Measurements from ENCODE around the gene ATP5MK.

DNA sequence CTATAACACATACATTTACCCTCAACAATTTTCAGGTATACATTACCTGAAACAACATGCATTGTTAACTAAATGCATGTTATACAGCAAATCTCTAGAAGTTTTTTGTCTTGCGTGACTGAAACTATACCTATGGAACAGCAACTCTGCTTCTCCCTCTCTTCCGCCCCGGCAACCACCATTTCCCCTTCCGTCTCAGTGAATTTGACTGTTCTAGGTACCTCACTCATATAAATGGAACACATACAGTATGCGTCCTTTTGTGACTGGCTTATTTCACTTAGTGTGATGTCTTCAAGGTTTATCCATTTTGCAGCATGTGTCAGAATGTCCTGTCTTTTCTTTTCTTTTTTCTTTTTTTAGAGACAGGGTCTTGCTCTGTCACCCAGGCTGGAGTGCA is 33.4 kb upstream of the ATP5MK start:
- TF ChIP-seq EZH2 (IDR thresholded peaks at IDR 0.05), result no peak
- no peak for TF ChIP-seq REST (IDR thresholded peaks at IDR 0.05; ENCODE audit: low read depth)
- TF ChIP-seq CTCF (IDR thresholded peaks at IDR 0.05 in 2 of 3, conservative IDR thresholded peaks at IDR 0.05 in 1 of 3; ENCODE audit: borderline replicate concordance in 1 of 3, insufficient read depth in 1 of 3, low read depth in 2 of 3, low read length in 2 of 3), result no peak
- no peak for TF ChIP-seq POLR2A (IDR thresholded peaks at IDR 0.05; ENCODE audit: borderline replicate concordance, extremely low read depth, insufficient read depth, insufficient read length)
- no peak for TF ChIP-seq POLR2AphosphoS5 (IDR thresholded peaks at IDR 0.05; ENCODE audit: low read depth, low read length)

Measured in HCT116 (cell line).